HepG2 (cell line): ENCODE data around the gene CDH13. TPM values are rescaled to one million over a fixed set of nuclear protein-coding genes. Genes with fewer than 3 reads are reported as not detected.

Experiments
- ATAC-seq: fragments of 200-7000 bp; cut with Tn5 transposase; 3 replicates; pipeline ENCODE4 v1.9.1; 2020; ENCODE audit warnings: mild to moderate bottlenecking, moderate library complexity
- BruUV-seq: library from RNA; stranded (reverse); fragments of 400-500 nt; replicated peaks from 2 replicates; lab custom pipeline; 2021; lab: Mats Ljungman, UMichigan
- CTCF ChIA-PET: fragments of 300-600 bp; formaldehyde crosslinking; extraction: SDS; loops from one replicate; lab custom pipeline; 2021; ENCODE audit warnings: low total read pairs, inconsistent platforms, low intra/inter-chr PET ratio; lab: Yijun Ruan, JAX
- POLR2A ChIA-PET: fragments of 350-600 bp; sonication (Branson Sonifier 250); formaldehyde crosslinking; loops from one replicate; lab custom pipeline; 2020; ENCODE audit warnings: antibody characterized with exemption, inconsistent platforms; lab: Yijun Ruan, JAX
- DNase-seq: peaks from one replicate; pipeline ENCODE4 v3.0.0-alpha.2; 2015; ENCODE audit warnings: low spot score
- FAIRE-seq: peaks from 3 replicates; lab custom pipeline; 2011; peaks lifted over from hg19 to GRCh38; lab: Jason Lieb, UNC
- H2AFZ ChIP-seq: one replicate; pipeline ENCODE4 v1.6.1; 2011; ENCODE audit warnings: low read length, inconsistent platforms
- H3K27ac ChIP-seq: fragments of 300-600 bp; 3 replicates; pipeline ENCODE4 v1.8.0; 2011; ENCODE audit warnings: mixed run types, mild to moderate bottlenecking, mixed read lengths, low read length, inconsistent platforms; ENCODE audit not compliant: insufficient read depth; ENCODE audit errors: extremely low read length
- H3K27me3 ChIP-seq, 2 experiments: fragments of 200-600 bp in 1 of 2; 2 replicates in 1 of 2; 3 replicates in 1 of 2; pipeline versions ENCODE4 v1.6.0 to v1.8.0; 2011; ENCODE audit warnings: low read length in 2 of 2, mild to moderate bottlenecking in 2 of 2, moderate library complexity in 2 of 2, inconsistent platforms in 1 of 2; ENCODE audit not compliant: insufficient read depth in 2 of 2, control insufficient read depth in 1 of 2
- H3K36me3 ChIP-seq, 2 experiments: fragments of 200-600 bp in 1 of 2; replicated peaks in 1 of 2; 2 replicates in 1 of 2; 3 replicates in 1 of 2; pipeline versions ENCODE4 v1.5.1 to v1.8.0; 2011; ENCODE audit warnings: low read length in 2 of 2, inconsistent platforms in 1 of 2; ENCODE audit not compliant: insufficient read depth in 2 of 2, control insufficient read depth in 1 of 2
- H3K4me1 ChIP-seq: 2 replicates; pipeline ENCODE4 v1.5.1; 2012; ENCODE audit warnings: low read length, inconsistent platforms; ENCODE audit not compliant: insufficient read depth
- H3K4me2 ChIP-seq: 2 replicates; pipeline ENCODE4 v1.6.0; 2011; ENCODE audit warnings: low read depth, low read length, inconsistent platforms
- H3K4me3 ChIP-seq, 3 experiments: fragments of 200-600 bp in 1 of 3; sonication (generic), shearing (Covaris generic) in 1 of 3; replicated peaks in 1 of 3; 2 replicates each; pipeline ENCODE4 v1.5.1; 2011 to 2016; ENCODE audit warnings: low read length in 3 of 3, inconsistent platforms in 2 of 3, low read depth in 2 of 3, mild to moderate bottlenecking in 2 of 3, control low read depth in 1 of 3, mixed read lengths in 1 of 3; ENCODE audit not compliant: insufficient read depth in 1 of 3
- H3K79me2 ChIP-seq: one replicate; pipeline ENCODE4 v1.6.1; 2011; ENCODE audit warnings: low read length, inconsistent platforms; ENCODE audit not compliant: insufficient read depth
- H3K9ac ChIP-seq: 2 replicates; pipeline ENCODE4 v1.6.0; 2011; ENCODE audit warnings: mild to moderate bottlenecking, low read depth, low read length, inconsistent platforms; ENCODE audit not compliant: insufficient read depth
- H3K9me3 ChIP-seq: 2 replicates; pipeline ENCODE4 v1.5.1; 2012; ENCODE audit warnings: mild to moderate bottlenecking, low read length
- H4K20me1 ChIP-seq: 2 replicates; pipeline ENCODE4 v1.6.0; 2011; ENCODE audit warnings: inconsistent platforms, mild to moderate bottlenecking, low read length, moderate library complexity; ENCODE audit not compliant: insufficient read depth
- DRAP1 ChIP-seq: IDR thresholded peaks from 2 replicates; pipeline ENCODE4 v1.6.1; 2016; ENCODE audit warnings: missing genetic modification reagents, missing compliant biosample characterization
- FOSL1 ChIP-seq: sonication (generic); formaldehyde crosslinking; IDR thresholded peaks from 2 replicates; pipeline ENCODE4 v1.9.0; 2021; ENCODE audit warnings: missing genetic modification reagents, borderline replicate concordance
- HNRNPK ChIP-seq: fragments of 200-400 bp; formaldehyde crosslinking; IDR thresholded peaks from 2 replicates; pipeline ENCODE4 v1.6.1; 2018; ENCODE audit warnings: low read length, low read depth, moderate library complexity, mild to moderate bottlenecking; ENCODE audit not compliant: poor library complexity, severe bottlenecking
- TEF ChIP-seq: sonication (generic); formaldehyde crosslinking; IDR thresholded peaks from 2 replicates; pipeline ENCODE4 v1.5.0; 2020; ENCODE audit warnings: missing genetic modification reagents
- ZBTB7A ChIP-seq: sonication (generic); formaldehyde crosslinking; IDR thresholded peaks from 2 replicates; pipeline ENCODE4 v1.8.0; 2022; ENCODE audit warnings: mild to moderate bottlenecking, missing genetic modification reagents
- ZKSCAN8 ChIP-seq: IDR thresholded peaks from 2 replicates; pipeline ENCODE4 v1.6.1; 2016; ENCODE audit warnings: borderline replicate concordance, missing genetic modification reagents, missing compliant biosample characterization
- ZNF121 ChIP-seq: sonication (generic); formaldehyde crosslinking; IDR thresholded peaks from 2 replicates; pipeline ENCODE4 v1.5.0; 2020; ENCODE audit warnings: mild to moderate bottlenecking, missing genetic modification reagents
- ZNF207 ChIP-seq: fragments of 450-650 bp; IDR thresholded peaks from 2 replicates; pipeline ENCODE4 v1.6.1; 2016; ENCODE audit warnings: antibody characterized with exemption, borderline replicate concordance
- ZNF441 ChIP-seq: sonication (generic); formaldehyde crosslinking; IDR thresholded peaks from 2 replicates; pipeline ENCODE4 v1.7.0; 2021; ENCODE audit warnings: missing genetic modification reagents, borderline replicate concordance
- ZNF496 ChIP-seq: sonication (generic); formaldehyde crosslinking; IDR thresholded peaks from 2 replicates; pipeline ENCODE4 v1.8.1; 2023; ENCODE audit warnings: mild to moderate bottlenecking, moderate library complexity, missing genetic modification reagents; ENCODE audit not compliant: insufficient replicate concordance
- ZNF687 ChIP-seq: sonication (generic); formaldehyde crosslinking; IDR thresholded peaks from 2 replicates; pipeline ENCODE4 v1.5.1; 2020; ENCODE audit warnings: mild to moderate bottlenecking, missing genetic modification reagents, moderate library complexity
- ZNF792 ChIP-seq: IDR thresholded peaks from 2 replicates; pipeline ENCODE4 v1.6.1; 2016
- WGBS: methylation state at CpG from one replicate; pipeline ENCODE4 v1.1.6; 2017; ENCODE audit warnings: low lambda C conversion rate; 5-methylcytosine and 5-hydroxymethylcytosine counted together
- in situ Hi-C: cut with HindIII; loops from 2 replicates; pipeline ENCODE4 v1.10.0; 2017; ENCODE audit warnings: low pct_unique_long_range_greater_than_20kb; ENCODE audit not compliant: extremely low pct_ligation_motif_present
- intact Hi-C: fragments of 100-400 bp; cut with micrococcal nuclease; formaldehyde crosslinking; loops from one replicate; pipeline ENCODE4 v1.10.0; 2022; ENCODE audit not compliant: unreplicated experiment
- polyA plus RNA-seq, 8 experiments: library from polyadenylated mRNA; depleted of rRNA in 3 of 8; stranded (reverse) in 7 of 8; unstranded in 1 of 8; fragments of >200 nt; fragmentation: Illumina TruSeq in 4 of 8; extraction: Trizol in 4 of 8; gene quantifications; 2 replicates each; pipeline versions ENCODE4 v1.2.1 to v1.2.3, GENCODE V29; 2011 to 2016; ENCODE audit warnings: low read depth in 4 of 8, missing spikeins in 1 of 8, mixed read lengths in 1 of 8; ENCODE audit not compliant: insufficient read depth in 1 of 8
- total RNA-seq, 5 experiments: library from RNA; depleted of rRNA; stranded (reverse); fragments of >200 nt; fragmentation: Illumina TruSeq; extraction: Trizol; gene quantifications; 2 replicates each; pipeline ENCODE4 v1.2.3, GENCODE V29; 2016; ENCODE audit warnings: low read depth in 1 of 5

The CDH13 gene
- total and polyA plus RNA-seq, 2 of the 13 experiments (the other 11 are each of a cell fraction or from before 2014, with no cell fraction given): not detected

DNA sequence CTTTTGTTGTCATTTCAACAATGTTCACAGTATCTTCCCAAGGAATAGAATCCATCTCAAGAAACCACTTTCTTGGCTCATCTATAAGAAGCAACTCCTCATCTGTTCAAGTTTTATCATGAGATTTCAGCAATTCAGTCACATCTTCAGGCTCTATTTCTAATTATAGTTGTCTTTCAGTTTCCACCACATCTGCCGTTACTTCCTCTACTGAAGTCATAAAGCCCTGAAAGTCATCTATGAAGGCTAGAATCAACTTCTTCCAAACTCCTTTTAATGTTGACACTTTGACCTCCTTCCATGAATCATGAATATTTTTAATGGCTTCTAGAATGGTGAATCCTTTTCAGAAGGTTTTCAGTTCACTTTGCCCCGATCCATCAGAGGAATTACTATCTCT is 102.1 kb downstream of the CDH13 start:
- Histone ChIP-seq H3K4me3 (no peak overlapping the region), H2AFZ (no peak overlapping the region), H3K79me2 (no peaks in the 10 kb centered on the region), H3K27ac (no peak overlapping the region), H3K4me2 (no peak overlapping the region), H4K20me1 (no peaks in the 10 kb centered on the region), H3K36me3 (no peaks in the 10 kb centered on the region), H3K4me1 (no peaks in the 10 kb centered on the region), H3K27me3 (no peaks in the 10 kb centered on the region), H3K9ac (no peak overlapping the region), H3K9me3 (no peaks in the 10 kb centered on the region)
- FAIRE-seq (no peak), DNase-seq (no peak), ATAC-seq (no peak)
- ChIA-PET CTCF (no interaction called here), POLR2A (no interaction called here)
- intact Hi-C loops: no loop called here
- TF ChIP-seq ZNF121 (CRISPR knock-in tag) (no peak), TEF (CRISPR knock-in tag) (no peak), DRAP1 (CRISPR knock-in tag) (no peak), ZNF792 (CRISPR knock-in tag) (no peak), ZNF496 (CRISPR knock-in tag) (no peak), ZKSCAN8 (no peak), ZNF441 (CRISPR knock-in tag) (no peak), FOSL1 (CRISPR knock-in tag) (no peak), ZBTB7A (no peak), ZNF687 (CRISPR knock-in tag) (no peak), HNRNPK (no peak), ZNF207 (no peak)
- in situ Hi-C loops: no loop called here
- 13% methylated on average over 2 of the region's 2 CpGs for WGBS
- no TSS peak for BruUV-seq
